GM21619 (cell line): Measurements from ENCODE around the gene IL3.

Experiments used
- ATAC-seq: cut with Tn5 transposase; IDR thresholded peaks from one replicate; pipeline ENCODE4 v1.9.1; 2021; ENCODE audit not compliant: unreplicated experiment

IL3 gene

DNA sequence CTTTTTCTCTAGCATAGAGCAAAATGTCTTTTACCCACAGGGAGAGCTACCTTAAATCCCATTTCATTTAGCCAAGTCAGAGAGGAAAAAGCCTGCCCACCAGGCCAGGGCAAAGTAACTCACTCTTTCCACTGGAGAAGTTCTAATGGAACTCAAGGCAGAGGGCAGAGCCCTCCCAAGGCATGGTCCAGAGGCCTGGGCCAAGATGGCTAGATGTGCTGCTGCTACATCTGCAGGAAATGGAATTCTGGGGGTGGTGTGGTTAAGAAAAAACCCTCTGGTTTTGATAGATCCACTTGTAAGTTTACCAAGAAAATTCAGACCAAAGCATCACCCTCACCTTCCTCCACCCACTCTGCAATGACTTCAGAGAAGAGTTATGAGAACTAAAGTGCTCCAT, 50.5 kb downstream of the IL3 start:
- ATAC-seq: no peak

DNA sequence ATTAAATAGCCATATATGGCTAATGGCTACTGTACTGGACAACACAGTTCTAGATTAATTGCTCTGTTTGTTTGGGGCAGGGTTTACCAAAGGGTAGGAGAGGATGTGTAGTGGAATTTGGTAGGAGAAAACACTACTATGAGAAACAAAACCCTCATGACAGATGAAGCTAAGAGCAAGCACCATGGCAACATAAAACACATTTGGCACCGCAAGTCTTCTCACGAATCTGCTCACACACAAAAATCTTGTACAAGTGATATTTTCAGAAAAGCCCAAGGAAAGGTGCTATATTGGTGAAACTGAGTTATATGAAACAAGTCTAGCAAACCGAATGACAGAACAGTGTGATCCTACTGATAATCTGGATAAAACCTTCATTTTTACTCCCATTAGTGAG, 51.7 kb downstream of the IL3 start:
- ATAC-seq: no peak
